GM21786 (cell line): ENCODE measurements around the gene CCSAP.
"Not testable (repeated sequence)": the region's sequence is repeated elsewhere in the genome, so short reads cannot be mapped to it uniquely, and the experiment has no call there.

Experiments used
- ATAC-seq: cut with Tn5 transposase; IDR thresholded peaks from one replicate; pipeline ENCODE4 v1.9.1; 2021; ENCODE audit not compliant: unreplicated experiment

The CCSAP gene

GRCh38 chr1:229342656-229343569 is at the start of gene CCSAP:
TSS of gene CCSAP (minus strand) at chr1:229343047. CDS start at chr1:229342465, 582 bp downstream.
- ATAC-seq = peak; percentile 26

- ATAC-seq = no peak
These were observed 47.3 kb upstream of the CCSAP start for GRCh38 chr1:229390130-229390529.

GRCh38 chr1:229388897-229389580 is 46.2 kb upstream of the CCSAP start:
- ATAC-seq = no peak

GRCh38 chr1:229385853-229386456 is 43.1 kb upstream of the CCSAP start:
- no peak for ATAC-seq

- ATAC-seq = no peak
These were observed 42.0 kb upstream of the CCSAP start for GRCh38 chr1:229384822-229385221.

GRCh38 chr1:229383961-229384360 is 41.1 kb upstream of the CCSAP start:
- ATAC-seq = no peak

GRCh38 chr1:229383188-229383587 is 40.3 kb upstream of the CCSAP start:
- no peak for ATAC-seq

- no peak for ATAC-seq
These were observed 38.4 kb upstream of the CCSAP start for GRCh38 chr1:229381234-229381633.

- peak; percentile 71 for ATAC-seq
These were observed 37.8 kb upstream of the CCSAP start for GRCh38 chr1:229380536-229381160.

GRCh38 chr1:229379846-229380245 is 37.0 kb upstream of the CCSAP start:
- no peak for ATAC-seq

GRCh38 chr1:229378586-229379367 is 35.9 kb upstream of the CCSAP start:
- ATAC-seq = no peak

GRCh38 chr1:229378035-229378434 is 35.2 kb upstream of the CCSAP start:
- ATAC-seq = not testable (repeated sequence)

- ATAC-seq = no peak
These were observed 34.6 kb upstream of the CCSAP start for GRCh38 chr1:229377429-229377828.

- ATAC-seq = no peak
These were observed 33.7 kb upstream of the CCSAP start for GRCh38 chr1:229376521-229376920.

GRCh38 chr1:229374485-229374884 is 31.6 kb upstream of the CCSAP start:
- ATAC-seq = no peak

- no peak for ATAC-seq
These were observed 30.5 kb upstream of the CCSAP start for GRCh38 chr1:229373395-229373794.

GRCh38 chr1:229372251-229372650 is 29.4 kb upstream of the CCSAP start:
- ATAC-seq = no peak

- no peak for ATAC-seq
These were observed 28.8 kb upstream of the CCSAP start for GRCh38 chr1:229371624-229372023.

GRCh38 chr1:229370601-229371021 is 27.8 kb upstream of the CCSAP start:
- peak; percentile 39 for ATAC-seq

- peak; percentile 75 for ATAC-seq
These were observed 25.5 kb upstream of the CCSAP start for GRCh38 chr1:229368347-229368746.
